ENCODE results near the gene CASTOR2. TPM values are rescaled to one million over a fixed set of nuclear protein-coding genes. Genes with fewer than 3 reads are reported as not detected.

Gene CASTOR2
- total RNA-seq, 5 donors from 2014 or later (not counting 1 experiment from before 2014, with no cell fraction given), result 4.7 to 8.1 (median 7.2) TPM

DNA sequence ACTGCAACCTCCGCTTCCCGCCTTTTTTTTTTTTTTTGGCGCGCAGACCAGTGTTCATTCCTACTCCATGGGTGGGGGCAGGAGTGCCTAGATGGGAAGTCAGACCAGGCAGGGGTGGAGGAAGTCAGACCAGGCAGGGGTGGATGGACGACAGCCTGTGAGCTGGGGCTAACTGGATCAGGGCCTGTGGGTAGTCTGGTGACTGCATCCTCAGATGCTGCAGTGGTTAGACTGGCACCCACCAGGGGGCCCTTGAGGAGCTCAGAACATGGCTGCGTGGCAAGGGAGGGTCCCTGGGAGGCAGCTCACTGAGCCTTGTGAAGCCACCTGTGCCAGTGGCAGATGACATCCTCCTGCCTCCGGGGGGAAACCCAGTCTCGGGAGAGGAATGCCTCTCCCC is 74.0 kb downstream of the CASTOR2 start:
- no peaks in the 10 kb centered on the region for H3K9me3 Mint-ChIP-seq
- H3K27ac Mint-ChIP-seq, result no peak overlapping the region
- H3K9me3 ChIP-seq, result no peaks in the 10 kb centered on the region

DNA sequence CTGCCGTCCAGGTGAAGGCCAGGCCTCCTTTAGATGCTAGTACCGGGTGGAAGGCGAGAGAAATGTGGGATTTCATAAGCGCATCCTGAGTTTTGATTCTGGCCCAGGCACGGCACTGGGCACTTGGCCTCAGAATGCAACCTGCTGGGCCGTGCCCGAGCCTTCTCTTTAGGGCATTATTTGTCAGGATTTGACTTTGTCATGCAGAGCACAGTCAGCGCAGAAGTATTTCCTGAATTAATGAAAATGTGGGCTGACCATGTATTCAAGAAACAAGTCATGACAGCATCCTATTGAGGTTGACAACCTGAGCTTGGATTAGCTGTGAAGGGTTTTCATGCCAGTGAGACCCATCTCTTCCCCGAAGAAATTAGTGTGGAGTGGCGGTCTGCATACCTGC is 74.7 kb downstream of the CASTOR2 start:
- Mint-ChIP-seq H3K27ac (no peak overlapping the region), H3K4me3 (no peak overlapping the region), H3K27me3 (no peaks in the 10 kb centered on the region), H3K4me1 (no peaks in the 10 kb centered on the region), H3K9me3 (no peaks in the 10 kb centered on the region), H3K36me3 (peaks cover 15% of the 10 kb centered on the region)
- H3K9me3 ChIP-seq, result no peaks in the 10 kb centered on the region
- H3K27ac ChIP-seq (ENCODE audit: low read length), result no peak overlapping the region
- H3K4me3 ChIP-seq (ENCODE audit: control insufficient read depth in 1 of 2, extremely low read depth in 1 of 2, low read length in 1 of 2), result no peak overlapping the region
- ATAC-seq (replicated peaks in 1 of 4), result no peak
- no peaks in the 10 kb centered on the region for H3K4me1 ChIP-seq (ENCODE audit: control insufficient read depth in 1 of 2, extremely low read depth in 1 of 2, insufficient read depth in 2 of 2, low read length in 2 of 2)
- ChIA-PET POLR2A (no interaction called here), CTCF (no interaction called here)
- H3K36me3 ChIP-seq (ENCODE audit: control insufficient read depth in 2 of 2, extremely low read depth in 1 of 2, insufficient read depth in 1 of 2, low read length in 1 of 2), result peaks cover 8 to 17% of the 10 kb centered on the region in 2 donors
- no peak for DNase-seq
- 100% methylated on average over 10 of the region's 10 CpGs for WGBS (ENCODE audit: insufficient coverage)
- H3K27me3 ChIP-seq (replicated peaks in 1 of 2; ENCODE audit: control insufficient read depth in 2 of 2, extremely low read depth in 1 of 2, insufficient read depth in 2 of 2, low read length in 1 of 2), result no peaks in the 10 kb centered on the region

More for the DNA sequence above, 74.0 kb downstream of the CASTOR2 start:
- ATAC-seq (replicated peaks in 1 of 4) (no peak), DNase-seq (no peak)
- ChIA-PET CTCF (interaction anchor here in 1 of 2 donors (0.5 kb wide), 1 partner anchor 8 kb away, joined by 3 read pairs; no protein-coding TSS in a partner anchor), POLR2A (no interaction called here)
- no peak overlapping the region for H3K4me3 Mint-ChIP-seq
- H3K36me3 Mint-ChIP-seq, result peaks cover 12% of the 10 kb centered on the region
- no peaks in the 10 kb centered on the region for H3K4me1 Mint-ChIP-seq
- H3K36me3 ChIP-seq (ENCODE audit: control insufficient read depth in 2 of 2, extremely low read depth in 1 of 2, insufficient read depth in 1 of 2, low read length in 1 of 2), result peaks cover 8 to 17% of the 10 kb centered on the region in 2 donors
- H3K4me3 ChIP-seq (ENCODE audit: control insufficient read depth in 1 of 2, extremely low read depth in 1 of 2, low read length in 1 of 2), result no peak overlapping the region
- H3K27me3 ChIP-seq (replicated peaks in 1 of 2; ENCODE audit: control insufficient read depth in 2 of 2, extremely low read depth in 1 of 2, insufficient read depth in 2 of 2, low read length in 1 of 2), result no peaks in the 10 kb centered on the region
- 76% methylated on average over 2 of the region's 8 CpGs for WGBS (ENCODE audit: insufficient coverage)
- no peaks in the 10 kb centered on the region for H3K4me1 ChIP-seq (ENCODE audit: control insufficient read depth in 1 of 2, extremely low read depth in 1 of 2, insufficient read depth in 2 of 2, low read length in 2 of 2)
- H3K27ac ChIP-seq (ENCODE audit: low read length), result no peak overlapping the region
- no peaks in the 10 kb centered on the region for H3K27me3 Mint-ChIP-seq

DNA sequence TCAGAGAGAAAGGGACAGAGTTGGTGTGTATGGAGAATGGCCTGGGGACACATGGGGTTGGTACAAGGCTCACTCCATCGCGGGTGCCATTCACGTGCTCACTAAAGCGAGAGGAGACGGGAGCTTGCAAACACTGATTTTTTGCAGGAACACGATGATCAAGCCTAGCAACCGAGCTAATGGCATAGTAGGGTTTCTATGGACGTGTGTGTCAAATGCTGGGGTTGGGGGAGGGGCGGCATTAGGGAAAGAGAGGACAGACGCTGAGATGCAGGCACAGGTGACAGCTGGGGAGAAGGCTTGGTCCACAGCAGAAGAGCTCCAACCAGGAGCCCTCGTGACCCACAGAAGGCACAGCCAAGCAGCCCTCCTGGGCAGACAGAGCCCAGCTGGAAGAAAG is 75.2 kb downstream of the CASTOR2 start:
- DNase-seq, result no peak
- ATAC-seq (replicated peaks in 1 of 4), result no peak
- H3K4me3 Mint-ChIP-seq, result no peak overlapping the region
- 94% methylated on average over 11 of the region's 11 CpGs for WGBS (ENCODE audit: insufficient coverage)
- H3K9me3 Mint-ChIP-seq, result no peaks in the 10 kb centered on the region
- CTCF ChIA-PET, result no interaction called here
- no peak overlapping the region for H3K27ac Mint-ChIP-seq
- Histone ChIP-seq H3K36me3 (ENCODE audit: control insufficient read depth in 2 of 2, extremely low read depth in 1 of 2, insufficient read depth in 1 of 2, low read length in 1 of 2) (peaks cover 8 to 17% of the 10 kb centered on the region in 2 donors), H3K4me1 (ENCODE audit: control insufficient read depth in 1 of 2, extremely low read depth in 1 of 2, insufficient read depth in 2 of 2, low read length in 2 of 2) (no peaks in the 10 kb centered on the region), H3K9me3 (no peaks in the 10 kb centered on the region), H3K4me3 (ENCODE audit: control insufficient read depth in 1 of 2, extremely low read depth in 1 of 2, low read length in 1 of 2) (no peak overlapping the region), H3K27ac (ENCODE audit: low read length) (no peak overlapping the region), H3K27me3 (replicated peaks in 1 of 2; ENCODE audit: control insufficient read depth in 2 of 2, extremely low read depth in 1 of 2, insufficient read depth in 2 of 2, low read length in 1 of 2) (no peaks in the 10 kb centered on the region)
- no peaks in the 10 kb centered on the region for H3K27me3 Mint-ChIP-seq
- POLR2A ChIA-PET, result no interaction called here
- peaks cover 15% of the 10 kb centered on the region for H3K36me3 Mint-ChIP-seq
- no peaks in the 10 kb centered on the region for H3K4me1 Mint-ChIP-seq

DNA sequence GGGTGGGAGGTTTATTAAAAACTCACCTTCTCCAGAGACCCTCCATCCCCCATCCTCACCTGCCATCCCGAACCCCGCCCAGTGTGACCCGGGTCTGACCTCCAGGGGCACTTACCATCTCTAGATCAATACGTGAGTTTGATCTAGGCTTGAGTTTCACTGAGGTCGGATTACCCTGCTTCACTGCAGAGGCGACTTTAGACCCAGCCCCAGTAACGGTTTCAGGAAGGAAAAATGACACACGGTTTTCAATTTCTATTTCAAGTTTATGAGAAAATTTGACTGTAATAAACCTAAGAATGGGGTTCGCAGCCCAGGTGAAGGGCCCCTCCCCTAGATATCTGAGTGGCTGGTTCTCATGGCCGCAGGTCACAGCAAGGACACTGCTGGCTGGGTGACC is 76.0 kb downstream of the CASTOR2 start:
- Histone ChIP-seq H3K4me3 (ENCODE audit: control insufficient read depth in 1 of 2, extremely low read depth in 1 of 2, low read length in 1 of 2) (no peak overlapping the region), H3K27me3 (replicated peaks in 1 of 2; ENCODE audit: control insufficient read depth in 2 of 2, extremely low read depth in 1 of 2, insufficient read depth in 2 of 2, low read length in 1 of 2) (no peaks in the 10 kb centered on the region), H3K9me3 (no peaks in the 10 kb centered on the region), H3K27ac (ENCODE audit: low read length) (no peak overlapping the region), H3K4me1 (ENCODE audit: control insufficient read depth in 1 of 2, extremely low read depth in 1 of 2, insufficient read depth in 2 of 2, low read length in 2 of 2) (no peaks in the 10 kb centered on the region), H3K36me3 (ENCODE audit: control insufficient read depth in 2 of 2, extremely low read depth in 1 of 2, insufficient read depth in 1 of 2, low read length in 1 of 2) (peaks cover 8 to 17% of the 10 kb centered on the region in 2 donors)
- Mint-ChIP-seq H3K36me3 (peaks cover 15% of the 10 kb centered on the region), H3K4me1 (no peaks in the 10 kb centered on the region), H3K27me3 (no peaks in the 10 kb centered on the region), H3K9me3 (no peaks in the 10 kb centered on the region), H3K27ac (no peak overlapping the region), H3K4me3 (no peak overlapping the region)
- CTCF ChIA-PET, result no interaction called here
- no peak for DNase-seq
- ATAC-seq (replicated peaks in 1 of 4), result no peak
- 83% methylated on average over 7 of the region's 10 CpGs for WGBS (ENCODE audit: insufficient coverage)
- POLR2A ChIA-PET, result no interaction called here

DNA sequence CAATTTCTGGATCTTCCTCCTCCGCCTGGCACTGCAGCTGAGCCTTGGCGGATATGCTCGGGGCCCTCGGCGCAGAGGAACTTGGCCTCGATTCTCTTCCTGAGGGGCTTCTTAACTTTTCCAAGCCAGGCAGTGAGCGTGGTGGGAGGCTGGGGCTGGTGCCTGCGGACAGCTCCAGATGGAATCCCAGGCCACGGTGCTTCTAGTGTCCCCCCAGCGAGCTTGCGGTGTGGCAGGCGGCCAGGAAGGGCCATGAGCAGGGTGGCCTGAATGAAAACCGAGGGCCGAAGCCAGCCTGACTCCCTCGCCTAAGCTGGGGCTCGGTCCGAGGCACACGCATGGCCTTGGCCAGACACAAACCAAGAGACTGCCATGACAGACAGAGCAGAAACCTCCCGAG is 77.8 kb downstream of the CASTOR2 start:
- Mint-ChIP-seq H3K27ac (no peak overlapping the region), H3K9me3 (no peaks in the 10 kb centered on the region)
- CTCF ChIA-PET, result interaction anchor here (0.6 to 0.7 kb wide), 2 partner anchors 721 to 967 kb away, joined by 3 read pairs; no protein-coding TSS in a partner anchor

DNA sequence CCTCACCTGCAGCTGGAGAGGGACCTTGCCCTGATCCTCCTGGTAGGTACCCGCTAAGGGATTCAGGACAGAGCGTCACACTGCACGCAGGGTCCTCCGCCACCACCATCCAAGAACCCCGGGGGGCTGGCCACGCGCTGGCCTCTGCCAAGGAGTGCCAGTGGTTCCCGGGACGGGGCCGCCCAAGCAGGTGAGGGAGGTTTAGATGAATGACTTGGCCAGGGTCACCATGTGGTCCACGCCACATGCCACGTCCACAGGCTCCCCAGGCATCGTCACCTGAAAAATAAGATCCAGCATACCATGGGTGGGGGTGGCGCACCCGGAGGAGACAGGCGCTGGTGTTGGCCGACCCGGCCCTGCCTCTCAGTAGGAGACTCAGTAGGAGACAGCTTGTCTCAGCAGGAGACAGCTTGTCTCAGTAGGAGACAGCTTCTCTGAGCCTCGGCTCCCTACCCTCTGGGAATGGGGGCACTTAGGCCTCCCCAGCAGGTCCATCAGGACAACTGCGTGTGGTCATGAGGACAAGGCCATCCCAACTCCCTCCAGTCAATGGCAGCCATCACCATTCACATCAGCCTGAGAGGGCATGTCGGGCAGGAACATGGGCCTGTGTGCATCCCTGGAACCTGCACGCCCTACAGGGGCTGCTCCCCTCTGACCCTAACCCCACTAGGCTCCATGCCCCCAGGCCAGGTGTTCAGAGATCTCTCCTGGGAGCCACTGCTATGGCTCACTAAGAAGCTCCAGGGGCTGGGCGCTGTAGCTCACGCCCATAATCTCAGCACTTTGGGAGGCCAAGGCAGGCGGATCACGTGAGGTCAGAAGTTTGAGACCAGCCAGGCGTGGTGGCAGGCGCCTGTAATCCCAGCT is 78.6 kb downstream of the CASTOR2 start:
- no peak for ATAC-seq (replicated peaks in 1 of 4)
- Histone ChIP-seq H3K4me3 (ENCODE audit: control insufficient read depth in 1 of 2, extremely low read depth in 1 of 2, low read length in 1 of 2) (no peak overlapping the region), H3K4me1 (ENCODE audit: control insufficient read depth in 1 of 2, extremely low read depth in 1 of 2, insufficient read depth in 2 of 2, low read length in 2 of 2) (no peaks in the 10 kb centered on the region), H3K9me3 (no peaks in the 10 kb centered on the region), H3K27ac (ENCODE audit: low read length) (no peak overlapping the region), H3K27me3 (replicated peaks in 1 of 2; ENCODE audit: control insufficient read depth in 2 of 2, extremely low read depth in 1 of 2, insufficient read depth in 2 of 2, low read length in 1 of 2) (no peaks in the 10 kb centered on the region), H3K36me3 (ENCODE audit: control insufficient read depth in 2 of 2, extremely low read depth in 1 of 2, insufficient read depth in 1 of 2, low read length in 1 of 2) (peaks cover 12 to 26% of the 10 kb centered on the region in 2 donors)
- POLR2A ChIA-PET, result no interaction called here
- no peaks in the 10 kb centered on the region for H3K4me1 Mint-ChIP-seq
- H3K9me3 Mint-ChIP-seq, result no peaks in the 10 kb centered on the region
- H3K4me3 Mint-ChIP-seq, result no peak overlapping the region
- no peak for DNase-seq
- no peaks in the 10 kb centered on the region for H3K27me3 Mint-ChIP-seq
- H3K27ac Mint-ChIP-seq, result no peak overlapping the region
- CTCF ChIA-PET, result interaction anchor here in 1 of 2 donors (0.5 kb wide), 1 partner anchor 553 kb away, joined by 6 read pairs; no protein-coding TSS in a partner anchor
- WGBS (ENCODE audit: insufficient coverage), result 97% methylated on average over 21 of the region's 28 CpGs
- peaks cover 15% of the 10 kb centered on the region for H3K36me3 Mint-ChIP-seq

More for the DNA sequence above, 77.8 kb downstream of the CASTOR2 start:
- no peak for ATAC-seq (replicated peaks in 1 of 4)
- Histone ChIP-seq H3K27me3 (replicated peaks in 1 of 2; ENCODE audit: control insufficient read depth in 2 of 2, extremely low read depth in 1 of 2, insufficient read depth in 2 of 2, low read length in 1 of 2) (no peaks in the 10 kb centered on the region), H3K36me3 (ENCODE audit: control insufficient read depth in 2 of 2, extremely low read depth in 1 of 2, insufficient read depth in 1 of 2, low read length in 1 of 2) (peaks cover 12 to 26% of the 10 kb centered on the region in 2 donors), H3K4me1 (ENCODE audit: control insufficient read depth in 1 of 2, extremely low read depth in 1 of 2, insufficient read depth in 2 of 2, low read length in 2 of 2) (no peaks in the 10 kb centered on the region), H3K9me3 (no peaks in the 10 kb centered on the region), H3K27ac (ENCODE audit: low read length) (no peak overlapping the region), H3K4me3 (ENCODE audit: control insufficient read depth in 1 of 2, extremely low read depth in 1 of 2, low read length in 1 of 2) (no peak overlapping the region)
- H3K27me3 Mint-ChIP-seq, result no peaks in the 10 kb centered on the region
- H3K4me3 Mint-ChIP-seq, result no peak overlapping the region
- peaks cover 15% of the 10 kb centered on the region for H3K36me3 Mint-ChIP-seq
- H3K4me1 Mint-ChIP-seq, result no peaks in the 10 kb centered on the region
- DNase-seq, result no peak
- POLR2A ChIA-PET, result interaction anchor here in 1 of 2 donors (0.7 kb wide), 1 partner anchor 543 kb away, joined by 9 read pairs; no protein-coding TSS in a partner anchor
- 97% methylated on average over 19 of the region's 19 CpGs for WGBS (ENCODE audit: insufficient coverage)
